ENCODE data around the gene MCM9.
"Not testable (repeated sequence)": the region's sequence is repeated elsewhere in the genome, so short reads cannot be mapped to it uniquely, and the experiment has no call there.

The MCM9 gene

GRCh38 chr6:118799826-118800225, 135.1 kb downstream of the MCM9 start:
- no peak for DNase-seq (ENCODE audit: low spot score)

- not testable (repeated sequence) for DNase-seq (ENCODE audit: low spot score)
Measured at GRCh38 chr6:118796548-118796947, 138.4 kb downstream of the MCM9 start.

GRCh38 chr6:118791499-118791898, 143.5 kb downstream of the MCM9 start:
- no peak for DNase-seq (ENCODE audit: low spot score)

GRCh38 chr6:118789954-118790353, 145.0 kb downstream of the MCM9 start:
- no peak for DNase-seq (ENCODE audit: low spot score)

GRCh38 chr6:118789419-118789818, 145.5 kb downstream of the MCM9 start:
- no peak for DNase-seq (ENCODE audit: low spot score)

- no peak for DNase-seq (ENCODE audit: low spot score)
Measured at GRCh38 chr6:118788702-118789101, 146.3 kb downstream of the MCM9 start.

GRCh38 chr6:118787724-118788423, 147.1 kb downstream of the MCM9 start:
- DNase-seq (ENCODE audit: low spot score) = peak; percentile 25

GRCh38 chr6:118786596-118787453, 148.1 kb downstream of the MCM9 start:
- no peak for DNase-seq (ENCODE audit: low spot score)

GRCh38 chr6:118785601-118786000, 149.4 kb downstream of the MCM9 start:
- no peak for DNase-seq (ENCODE audit: low spot score)

GRCh38 chr6:118784641-118785164, 150.3 kb downstream of the MCM9 start:
- DNase-seq (ENCODE audit: low spot score) = no peak

- no peak for DNase-seq (ENCODE audit: low spot score)
Measured at GRCh38 chr6:118783931-118784550, 150.9 kb downstream of the MCM9 start.

- no peak for DNase-seq (ENCODE audit: low spot score)
Measured at GRCh38 chr6:118782651-118783050, 152.3 kb downstream of the MCM9 start.

GRCh38 chr6:118781897-118782296, 153.1 kb downstream of the MCM9 start:
- DNase-seq (ENCODE audit: low spot score) = no peak

GRCh38 chr6:118780668-118781067, 154.3 kb downstream of the MCM9 start:
- DNase-seq (ENCODE audit: low spot score) = no peak

- peak; percentile 83 for DNase-seq (ENCODE audit: low spot score)
Measured at GRCh38 chr6:118776607-118777549, 158.1 kb downstream of the MCM9 start.

GRCh38 chr6:118775381-118775780, 159.6 kb downstream of the MCM9 start:
- no peak for DNase-seq (ENCODE audit: low spot score)

- no peak for DNase-seq (ENCODE audit: low spot score)
Measured at GRCh38 chr6:118774581-118774980, 160.4 kb downstream of the MCM9 start.

- DNase-seq (ENCODE audit: low spot score) = no peak
Measured at GRCh38 chr6:118772886-118773285, 162.1 kb downstream of the MCM9 start.

GRCh38 chr6:118771253-118771652, 163.7 kb downstream of the MCM9 start:
- no peak for DNase-seq (ENCODE audit: low spot score)

GRCh38 chr6:118770835-118771234, 164.1 kb downstream of the MCM9 start:
- no peak for DNase-seq (ENCODE audit: low spot score)

- DNase-seq (ENCODE audit: low spot score) = no peak
Measured at GRCh38 chr6:118770112-118770788, 164.7 kb downstream of the MCM9 start.

Data from GM03348 (cell line).